ENCODE measurements around the gene FOXP4. TPM values are rescaled to one million over a fixed set of nuclear protein-coding genes. Genes with fewer than 3 reads are reported as not detected.

FOXP4 gene
- total RNA-seq, 2 experiments from 2014 or later: 19.5 to 21.6 TPM

GRCh38 chr6:41593839-41594238, 47.7 kb downstream of the FOXP4 start:
- Mint-ChIP-seq H3K27ac (no peak overlapping the region), H3K9me3 (no peaks in the 10 kb centered on the region), H3K36me3 (peaks cover 8% of the 10 kb centered on the region), H3K4me1 (ENCODE audit: low read depth) (no peaks in the 10 kb centered on the region), H3K27me3 (no peaks in the 10 kb centered on the region), H3K4me3 (no peak overlapping the region)
- intact Hi-C loops (cut with micrococcal nuclease): loop anchor here (2.0 to 5.0 kb wide), 2 partner anchors 47 to 225 kb away; partner anchors contain the start of gene FOXP4
- DNase-seq: no peak
- ChIA-PET POLR2A (no interaction called here), CTCF (interaction anchor here (0.7 to 2.4 kb wide), 8 partner anchors 12 to 260 kb away, joined by 3 to 19 read pairs (median 4); no protein-coding TSS in a partner anchor)

GRCh38 chr6:41594326-41594725, 48.1 kb downstream of the FOXP4 start:
- intact Hi-C loops (cut with micrococcal nuclease): loop anchor here (5.0 kb wide), 1 partner anchor 47 kb away; the partner anchor contains the start of gene FOXP4
- POLR2A ChIA-PET: no interaction called here

GRCh38 chr6:41594766-41595165, 48.6 kb downstream of the FOXP4 start:
- DNase-seq: no peak
- ChIA-PET CTCF (interaction anchor here (0.8 to 2.4 kb wide), 9 partner anchors 24 to 261 kb away, joined by 3 to 19 read pairs (median 4); no protein-coding TSS in a partner anchor), POLR2A (no interaction called here)
- no peaks in the 10 kb centered on the region for H3K9me3 Mint-ChIP-seq
- H3K36me3 Mint-ChIP-seq: peaks cover 8% of the 10 kb centered on the region
- no peaks in the 10 kb centered on the region for H3K4me1 Mint-ChIP-seq (ENCODE audit: low read depth)
- no peaks in the 10 kb centered on the region for H3K27me3 Mint-ChIP-seq
- intact Hi-C loops (cut with micrococcal nuclease): loop anchor here (5.0 kb wide), 1 partner anchor 47 kb away; the partner anchor contains the start of gene FOXP4
- H3K4me3 Mint-ChIP-seq: no peak overlapping the region
- no peak overlapping the region for H3K27ac Mint-ChIP-seq

More at GRCh38 chr6:41594326-41594725, 48.1 kb downstream of the FOXP4 start:
- H3K27ac Mint-ChIP-seq: no peak overlapping the region
- no peaks in the 10 kb centered on the region for H3K4me1 Mint-ChIP-seq (ENCODE audit: low read depth)
- CTCF ChIA-PET: interaction anchor here (0.7 to 2.4 kb wide), 9 partner anchors 12 to 260 kb away, joined by 3 to 19 read pairs (median 4); no protein-coding TSS in a partner anchor
- H3K36me3 Mint-ChIP-seq: peaks cover 8% of the 10 kb centered on the region
- H3K4me3 Mint-ChIP-seq: no peak overlapping the region
- DNase-seq: no peak
- H3K27me3 Mint-ChIP-seq: no peaks in the 10 kb centered on the region
- no peaks in the 10 kb centered on the region for H3K9me3 Mint-ChIP-seq

GRCh38 chr6:41595166-41595565, 49.0 kb downstream of the FOXP4 start:
- H3K27ac Mint-ChIP-seq: no peak overlapping the region
- no peaks in the 10 kb centered on the region for H3K27me3 Mint-ChIP-seq
- intact Hi-C loops (cut with micrococcal nuclease): no loop called here
- no peak for DNase-seq
- ChIA-PET CTCF (interaction anchor here (0.7 to 2.4 kb wide), 5 partner anchors 24 to 261 kb away, joined by 3 to 19 read pairs (median 4); no protein-coding TSS in a partner anchor), POLR2A (no interaction called here)
- H3K4me1 Mint-ChIP-seq (ENCODE audit: low read depth): no peaks in the 10 kb centered on the region
- no peaks in the 10 kb centered on the region for H3K9me3 Mint-ChIP-seq
- no peak overlapping the region for H3K4me3 Mint-ChIP-seq
- peaks cover 8% of the 10 kb centered on the region for H3K36me3 Mint-ChIP-seq

- no peak overlapping the region for H3K4me3 Mint-ChIP-seq
- intact Hi-C loops (cut with micrococcal nuclease): no loop called here
- H3K9me3 Mint-ChIP-seq: no peaks in the 10 kb centered on the region
- ChIA-PET CTCF (interaction anchor here (1.3 to 1.5 kb wide), 2 partner anchors 87 to 228 kb away, joined by 4 to 8 read pairs; no protein-coding TSS in a partner anchor), POLR2A (no interaction called here)
- peaks cover 8% of the 10 kb centered on the region for H3K36me3 Mint-ChIP-seq
- no peaks in the 10 kb centered on the region for H3K27me3 Mint-ChIP-seq
- no peak overlapping the region for H3K27ac Mint-ChIP-seq
- DNase-seq: no peak
- H3K4me1 Mint-ChIP-seq (ENCODE audit: low read depth): no peaks in the 10 kb centered on the region
Measured at GRCh38 chr6:41596096-41596685, 50.0 kb downstream of the FOXP4 start.

- Mint-ChIP-seq H3K4me1 (ENCODE audit: low read depth) (no peaks in the 10 kb centered on the region), H3K27ac (no peak overlapping the region), H3K9me3 (no peaks in the 10 kb centered on the region), H3K36me3 (peaks cover 8% of the 10 kb centered on the region), H3K4me3 (no peak overlapping the region), H3K27me3 (no peaks in the 10 kb centered on the region)
- no peak for DNase-seq
- POLR2A ChIA-PET: no interaction called here
- CTCF ChIA-PET: interaction anchor here (1.3 to 1.5 kb wide), 2 partner anchors 86 to 229 kb away, joined by 4 to 8 read pairs; no protein-coding TSS in a partner anchor
- intact Hi-C loops (cut with micrococcal nuclease): no loop called here
Measured at GRCh38 chr6:41596807-41597206, 50.6 kb downstream of the FOXP4 start.

- DNase-seq: no peak
- Mint-ChIP-seq H3K27ac (no peak overlapping the region), H3K36me3 (peaks cover 8% of the 10 kb centered on the region), H3K9me3 (no peaks in the 10 kb centered on the region), H3K4me1 (ENCODE audit: low read depth) (no peaks in the 10 kb centered on the region), H3K27me3 (no peaks in the 10 kb centered on the region), H3K4me3 (no peak overlapping the region)
- POLR2A ChIA-PET: no interaction called here
- intact Hi-C loops (cut with micrococcal nuclease): no loop called here
- CTCF ChIA-PET: interaction anchor here (1.3 kb wide), 1 partner anchor 230 kb away, joined by 8 read pairs; no protein-coding TSS in a partner anchor
Measured at GRCh38 chr6:41597246-41598000, 51.2 kb downstream of the FOXP4 start.

- intact Hi-C loops (cut with micrococcal nuclease): no loop called here
- peaks cover 8% of the 10 kb centered on the region for H3K36me3 Mint-ChIP-seq
- DNase-seq: no peak
- peaks cover 1% of the 10 kb centered on the region for H3K27me3 Mint-ChIP-seq
- H3K4me1 Mint-ChIP-seq (ENCODE audit: low read depth): peaks cover 4% of the 10 kb centered on the region
- no peak overlapping the region for H3K27ac Mint-ChIP-seq
- no peaks in the 10 kb centered on the region for H3K9me3 Mint-ChIP-seq
- CTCF ChIA-PET: no interaction called here
- H3K4me3 Mint-ChIP-seq: no peak overlapping the region
- POLR2A ChIA-PET: no interaction called here
Measured at GRCh38 chr6:41598670-41599014, 52.5 kb downstream of the FOXP4 start.

GRCh38 chr6:41599015-41599851, 53.1 kb downstream of the FOXP4 start:
- peaks cover 8% of the 10 kb centered on the region for H3K36me3 Mint-ChIP-seq
- intact Hi-C loops (cut with micrococcal nuclease): no loop called here

GRCh38 chr6:41599852-41600445, 53.8 kb downstream of the FOXP4 start:
- intact Hi-C loops (cut with micrococcal nuclease): no loop called here
- ChIA-PET CTCF (no interaction called here), POLR2A (no interaction called here)
- Mint-ChIP-seq H3K4me3 (no peak overlapping the region), H3K4me1 (ENCODE audit: low read depth) (peaks cover 4% of the 10 kb centered on the region), H3K27ac (no peak overlapping the region), H3K9me3 (no peaks in the 10 kb centered on the region), H3K27me3 (peaks cover 1% of the 10 kb centered on the region), H3K36me3 (peaks cover 6% of the 10 kb centered on the region)
- no peak for DNase-seq

More at GRCh38 chr6:41599015-41599851, 53.1 kb downstream of the FOXP4 start:
- Mint-ChIP-seq H3K27ac (no peak overlapping the region), H3K4me3 (no peak overlapping the region), H3K27me3 (peaks cover 1% of the 10 kb centered on the region), H3K4me1 (ENCODE audit: low read depth) (peaks cover 4% of the 10 kb centered on the region), H3K9me3 (no peaks in the 10 kb centered on the region)
- CTCF ChIA-PET: no interaction called here
- POLR2A ChIA-PET: no interaction called here
- DNase-seq: no peak

- intact Hi-C loops (cut with micrococcal nuclease): no loop called here
- no peak for DNase-seq
- Mint-ChIP-seq H3K27ac (no peak overlapping the region), H3K4me1 (ENCODE audit: low read depth) (peaks cover 4% of the 10 kb centered on the region), H3K4me3 (no peak overlapping the region), H3K36me3 (peaks cover 5% of the 10 kb centered on the region), H3K9me3 (no peaks in the 10 kb centered on the region), H3K27me3 (peaks cover 1% of the 10 kb centered on the region)
- ChIA-PET CTCF (interaction anchor here (2.8 to 6.6 kb wide), 3 partner anchors 80 to 88 kb away, joined by 10 to 90 read pairs (median 44); no protein-coding TSS in a partner anchor), POLR2A (no interaction called here)
Measured at GRCh38 chr6:41600499-41601247, 54.5 kb downstream of the FOXP4 start.

Measured in activated CD4-positive, alpha-beta memory T cell treated with anti-CD3 and anti-CD28 coated beads for 36 hours (primary cell).